22Rv1 (cell line): ENCODE measurements around the gene B9D2.
A peak's percentile ranks its signal among the peaks of the same experiment; 100 is the strongest.

ENCODE experiments used
- H3K27ac ChIP-seq: fragments of 450-650 bp; 2 replicates; pipeline ENCODE4 v1.5.1; 2017
- CTCF ChIP-seq: fragments of 450-650 bp; IDR thresholded peaks from 2 replicates; pipeline ENCODE4 v1.5.1; 2017; ENCODE audit warnings: mild to moderate bottlenecking
- ZFX ChIP-seq: fragments of 450-650 bp; IDR thresholded peaks from 2 replicates; pipeline ENCODE4 v1.6.1; 2017; ENCODE audit warnings: antibody characterized with exemption, borderline replicate concordance

Gene B9D2

DNA sequence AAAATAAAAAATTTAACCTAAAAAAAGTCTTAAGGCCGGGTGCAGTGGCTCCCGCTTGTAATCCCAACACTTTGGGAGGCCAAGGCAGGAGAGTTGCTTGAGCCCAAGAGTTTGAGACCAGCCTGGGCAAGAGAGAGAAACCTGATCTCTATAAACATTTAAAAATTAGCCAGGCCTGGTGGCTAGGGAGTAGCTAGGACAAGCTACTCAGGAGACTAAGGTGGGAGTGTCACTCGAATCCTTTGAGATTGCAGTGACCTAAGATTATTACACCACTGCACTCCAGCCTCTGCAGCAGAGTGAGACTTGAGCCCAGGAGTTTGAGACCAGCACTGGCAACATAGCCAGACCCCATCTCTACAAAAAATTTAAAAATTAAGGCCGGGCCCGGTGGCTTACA lies 52.9 kb downstream of the B9D2 start:
- no peak for TF ChIP-seq CTCF
- TF ChIP-seq ZFX = no peak
- H3K27ac ChIP-seq = peak overlapping the region; percentile 89

DNA sequence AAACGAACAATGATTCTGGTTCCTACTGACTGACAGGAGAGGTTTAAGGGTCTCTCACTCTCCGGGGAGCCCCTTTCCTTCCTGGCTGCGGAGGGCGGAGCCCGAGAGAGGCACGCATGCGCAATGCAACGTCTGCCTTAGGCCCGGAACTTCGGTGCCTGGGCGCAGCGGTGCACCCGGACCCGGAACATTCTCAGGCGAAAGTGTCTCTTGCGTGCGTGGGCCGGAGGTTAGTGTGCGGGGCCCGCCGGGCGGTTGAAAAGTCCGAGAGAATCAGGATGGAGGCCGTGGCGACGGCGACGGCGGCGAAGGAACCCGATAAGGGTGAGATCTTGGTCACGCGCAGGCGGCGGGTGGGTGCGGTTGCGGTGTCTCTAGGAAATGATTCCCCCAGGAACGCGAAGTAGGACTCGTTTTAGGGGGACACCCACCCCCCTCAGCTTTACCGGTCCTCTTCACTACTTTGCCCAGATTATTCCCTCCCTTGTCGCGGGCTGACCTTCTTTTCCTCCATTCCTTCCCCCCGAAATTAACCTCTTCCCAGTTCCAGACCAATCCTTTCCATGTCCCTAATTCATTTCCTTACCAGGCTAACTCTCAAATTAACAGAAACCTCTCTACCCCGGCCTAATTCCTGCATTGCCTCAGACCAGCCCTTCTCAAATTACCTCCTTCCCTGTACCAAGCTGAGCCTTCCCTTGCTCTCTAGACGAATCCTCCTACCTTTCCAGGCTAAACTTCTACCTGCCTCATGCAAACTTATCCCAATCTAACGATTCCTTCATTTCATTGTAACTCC lies 53.7 kb downstream of the B9D2 start, which contains the start of gene CCDC97:
Gene CCDC97, plus strand, starts transcription at position 140 of the 799 bp plus-strand sequence. Its CDS starts 139 bp downstream, at position 279.
- H3K27ac ChIP-seq = peak within 1 kb of the TSS; percentile 89
- TF ChIP-seq CTCF = no peak
- no peak for TF ChIP-seq ZFX

DNA sequence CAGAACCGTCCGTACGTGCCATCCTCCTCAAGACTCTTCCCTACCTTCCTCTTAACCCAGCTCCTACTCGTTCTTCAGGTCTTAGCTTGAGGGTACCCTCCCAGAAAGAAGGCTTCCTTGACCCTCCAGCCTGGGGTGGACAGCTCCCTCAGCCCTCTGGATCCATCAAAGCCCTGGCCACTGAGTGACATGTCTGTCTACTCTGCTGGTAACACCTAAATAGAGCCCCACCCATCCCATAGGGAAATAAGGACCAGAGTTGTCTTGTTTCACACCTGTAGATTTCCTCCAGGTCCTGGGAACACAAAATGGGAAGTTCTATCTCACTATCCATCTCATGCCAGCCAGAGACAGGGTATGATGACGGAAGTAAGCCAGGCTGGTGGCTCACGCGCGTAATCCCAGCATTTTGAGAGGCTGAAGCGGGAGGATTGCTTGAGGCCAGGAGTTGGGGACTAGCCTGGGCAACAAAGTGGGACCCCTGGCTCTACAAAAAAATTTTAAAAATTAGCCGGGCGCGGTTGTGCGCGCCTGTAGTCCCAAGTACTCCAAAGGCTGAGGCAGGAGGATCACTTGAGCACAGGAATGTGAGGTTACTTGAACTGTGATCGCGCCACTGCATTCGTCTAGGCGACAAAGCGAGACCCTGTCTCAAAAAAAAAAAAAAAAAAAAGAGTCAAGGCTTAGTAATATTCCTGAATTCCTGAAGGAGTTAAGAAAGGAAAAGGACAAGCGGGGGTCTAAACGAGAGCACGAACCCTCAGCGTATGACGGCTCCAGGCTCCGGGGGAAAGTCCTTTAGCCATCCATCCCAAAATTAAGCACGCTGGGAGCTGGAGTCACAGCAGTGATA lies 54.5 kb downstream of the B9D2 start:
- H3K27ac ChIP-seq = peak overlapping the region; percentile 89
- TF ChIP-seq CTCF = no peak
- no peak for TF ChIP-seq ZFX

GRCh38 chr19:41308450-41309179 lies 55.3 kb downstream of the B9D2 start:
- TF ChIP-seq CTCF = peak; percentile 96
- TF ChIP-seq ZFX = no peak
- peak overlapping the region; percentile 89 for H3K27ac ChIP-seq

DNA sequence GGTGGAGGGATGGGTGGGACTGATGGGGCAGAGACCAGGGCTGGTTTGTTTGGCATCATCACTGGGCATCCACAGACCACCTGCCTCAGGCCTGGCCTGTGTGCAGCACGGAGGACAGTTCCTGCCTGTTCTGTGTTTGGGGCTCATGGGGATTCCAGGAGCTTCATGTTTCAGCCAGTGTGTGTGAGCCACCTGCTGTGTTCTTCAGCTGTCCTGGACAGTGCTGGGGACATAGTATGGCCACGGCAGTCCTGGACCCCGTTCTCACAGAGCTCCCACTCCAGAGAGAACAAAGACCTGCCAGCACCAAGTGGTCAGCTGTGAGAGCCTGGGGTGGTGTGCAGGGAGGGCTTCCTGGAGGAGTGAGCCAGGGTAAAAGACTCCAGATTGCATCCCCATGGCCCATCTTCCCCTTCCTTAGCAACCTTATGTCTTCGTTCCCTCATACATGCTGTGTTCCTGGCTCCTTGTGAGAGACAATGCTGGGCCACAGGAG lies 55.9 kb downstream of the B9D2 start:
- peak overlapping the region; percentile 89 for H3K27ac ChIP-seq
- no peak for TF ChIP-seq CTCF
- no peak for TF ChIP-seq ZFX

DNA sequence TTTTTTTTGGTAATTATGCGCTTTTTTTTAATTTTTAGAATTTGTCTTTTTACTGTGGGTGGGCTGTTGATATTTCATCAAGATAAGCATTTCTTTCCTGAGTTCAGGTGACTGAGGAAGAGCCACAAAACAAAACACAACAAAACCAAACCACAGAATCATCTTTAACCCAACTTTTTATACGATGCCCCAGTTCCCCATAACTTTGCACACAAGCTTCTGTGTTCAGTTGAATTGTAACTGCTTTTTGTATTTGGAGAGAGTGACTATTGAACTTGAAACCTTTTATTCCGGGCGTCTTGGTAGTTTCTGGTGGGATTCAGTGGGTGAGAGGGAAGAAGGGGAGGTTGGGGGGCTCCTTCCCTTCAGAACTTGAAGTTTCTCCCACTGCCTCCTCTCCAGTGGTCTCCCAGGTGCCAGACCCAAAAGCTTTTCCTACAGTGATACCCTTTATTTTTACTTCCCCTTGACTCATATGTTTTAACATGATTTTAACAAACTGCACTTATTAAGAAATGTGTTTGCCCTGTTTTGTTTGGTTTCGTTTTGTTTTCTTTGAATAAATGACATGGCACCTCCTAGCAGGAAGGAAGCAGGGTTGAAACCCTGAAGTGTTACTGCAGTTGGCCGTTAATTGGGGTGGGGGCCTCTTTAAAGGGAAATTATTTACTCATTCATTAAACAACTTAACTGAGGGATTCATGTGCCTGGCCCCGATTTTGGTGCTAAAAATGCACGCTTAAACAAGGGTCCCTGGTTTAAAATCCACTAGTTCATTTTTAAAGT lies 56.7 kb downstream of the B9D2 start:
- H3K27ac ChIP-seq = peak overlapping the region; percentile 89
- TF ChIP-seq CTCF = no peak
- no peak for TF ChIP-seq ZFX
